Sciatic nerve (tissue), 2 donors: ENCODE measurements around the gene NTF4. TPM values are rescaled to one million over a fixed set of nuclear protein-coding genes. Genes with fewer than 3 reads are reported as not detected.
"Not testable (repeated sequence)": the region's sequence is repeated elsewhere in the genome, so short reads cannot be mapped to it uniquely, and the experiment has no call there.

Source experiments
- ATAC-seq: fragments of 200-7000 bp; cut with Tn5 transposase; one replicate; pipeline ENCODE4 v1.9.1; 2020; ENCODE audit warnings: mild to moderate bottlenecking, moderate library complexity
- DNase-seq: peaks from one replicate; pipeline ENCODE4 v3.0.0-alpha.2; 2020; ENCODE audit warnings: low spot score
- intact Hi-C: fragments of 100-400 bp; cut with DNase I; formaldehyde crosslinking; loops from one replicate; pipeline ENCODE4 v1.14.2; 2022
- total RNA-seq: library from RNA; stranded (reverse); fragmentation: NEBNext Ultra II Directional; extraction: Animal tissue kit (Norgen Biotek cat#: 25700); gene quantifications from one replicate; pipeline ENCODE4 v1.2.1, GENCODE V29; 2021
- donor health status: DM: no; HTN: no; CAD: no.
- donor health status: DM: no; HTN: no; CAD: no.

The NTF4 gene
- total RNA-seq, 1 donor from 2014 or later, result not detected

- intact Hi-C loops, result no loop called here
- no peak for ATAC-seq
- no peak for DNase-seq
These were observed 30.2 kb upstream of the NTF4 start for GRCh38 chr19:49094505-49095482.

GRCh38 chr19:49092686-49093085, 28.1 kb upstream of the NTF4 start:
- no peak for ATAC-seq
- DNase-seq, result no peak
- intact Hi-C loops, result no loop called here

GRCh38 chr19:49091391-49092038, 26.9 kb upstream of the NTF4 start:
- no peak for ATAC-seq

GRCh38 chr19:49086296-49086695, 21.7 kb upstream of the NTF4 start:
- intact Hi-C loops, result loop anchor here (10.0 kb wide), 1 partner anchor 59 kb away; no protein-coding TSS in a partner anchor
- ATAC-seq, result no peak
- no peak for DNase-seq

More at GRCh38 chr19:49091391-49092038, 26.9 kb upstream of the NTF4 start:
- DNase-seq, result no peak
- intact Hi-C loops, result no loop called here

- ATAC-seq (no peak), DNase-seq (no peak)
- intact Hi-C loops, result loop anchor here (10.0 kb wide), 1 partner anchor 59 kb away; no protein-coding TSS in a partner anchor
These were observed 21.2 kb upstream of the NTF4 start for GRCh38 chr19:49085868-49086232.

GRCh38 chr19:49085020-49085867, 20.6 kb upstream of the NTF4 start, which contains the start of gene SNRNP70:
Gene SNRNP70, plus strand, starts transcription at chr19:49085451. Its CDS starts 964 bp downstream, at chr19:49086415.
- DNase-seq (peak; percentile 99), ATAC-seq (peak; percentile 100)
- intact Hi-C loops, result loop anchor here (10.0 kb wide), 1 partner anchor 60 kb away; no protein-coding TSS in a partner anchor

- ATAC-seq (no peak), DNase-seq (no peak)
- intact Hi-C loops, result loop anchor here (10.0 kb wide), 1 partner anchor 60 kb away; no protein-coding TSS in a partner anchor
These were observed 19.8 kb upstream of the NTF4 start for GRCh38 chr19:49084206-49085019.

- intact Hi-C loops, result loop anchor here (10.0 kb wide), 1 partner anchor 64 kb away; no protein-coding TSS in a partner anchor
- DNase-seq (no peak), ATAC-seq (no peak)
These were observed 16.7 kb upstream of the NTF4 start for GRCh38 chr19:49081273-49081672.

GRCh38 chr19:49080392-49080791, 15.8 kb upstream of the NTF4 start:
- no peak for ATAC-seq
- intact Hi-C loops, result loop anchor here (10.0 kb wide), 1 partner anchor 64 kb away; no protein-coding TSS in a partner anchor
- no peak for DNase-seq

GRCh38 chr19:49074869-49075268, 10.3 kb upstream of the NTF4 start:
- ATAC-seq, intact Hi-C loops: not testable (repeated sequence)
- DNase-seq, result peak; percentile 81

- DNase-seq (no peak), ATAC-seq (peak; percentile 26)
- intact Hi-C loops, result no loop called here
These were observed 9.1 kb upstream of the NTF4 start for GRCh38 chr19:49073514-49074378.

GRCh38 chr19:49071860-49072547, 7.4 kb upstream of the NTF4 start:
- intact Hi-C loops, result no loop called here
- no peak for ATAC-seq
- no peak for DNase-seq

- intact Hi-C loops, result no loop called here
- ATAC-seq, result no peak
- DNase-seq, result no peak
These were observed 5.8 kb upstream of the NTF4 start for GRCh38 chr19:49070416-49070815.

GRCh38 chr19:49069026-49069425, 4.4 kb upstream of the NTF4 start:
- intact Hi-C loops, result no loop called here
- DNase-seq (no peak), ATAC-seq (no peak)

GRCh38 chr19:49067554-49067953, 2.9 kb upstream of the NTF4 start:
- ATAC-seq (no peak), DNase-seq (no peak)
- intact Hi-C loops, result no loop called here

GRCh38 chr19:49065905-49066512, 1.4 kb upstream of the NTF4 start:
- DNase-seq (no peak), ATAC-seq (no peak)
- intact Hi-C loops, result no loop called here
